ENCODE measurements around the gene CHRNA4.

GRCh38 chr20:63400486-63401210, 39.5 kb upstream of the CHRNA4 start:
- TF ChIP-seq CTCF (IDR thresholded peaks at IDR 0.05) (no peak), POLR2A (IDR thresholded peaks at IDR 0.05) (no peak)
